Measurements from ENCODE around the gene HEYL. TPM values are rescaled to one million over a fixed set of nuclear protein-coding genes. Genes with fewer than 3 reads are reported as not detected.

The HEYL gene
- total and polyA plus RNA-seq, 7 donors: 0.92 to 14.7 (median 2.5) TPM

Other genes starting within 250 kb of the HEYL start
- 1 to 10 TPM in 2 of 4 donors, under 1 TPM in 2; 0.27 to 3.2 (median 0.99) TPM for gene BMP8A, start 148.0 kb downstream of the HEYL start, total RNA-seq
- gene BMP8A, start 148.0 kb downstream of the HEYL start, polyA plus RNA-seq: under 1 TPM in 2 of 3 donors, not detected in 1; 0.60 to 0.79 TPM
- gene PABPC4, start 62.9 kb downstream of the HEYL start, total RNA-seq: 100 to 1,000 TPM in 3 of 4 donors, 10 to 100 TPM in 1; 95.8 to 181 (median 127) TPM
- gene PABPC4, start 62.9 kb downstream of the HEYL start, polyA plus RNA-seq: 10 to 100 TPM; 37.9 to 76.7 (median 69.1) TPM
- not detected for gene NT5C1A, start 32.5 kb upstream of the HEYL start, total RNA-seq
- under 1 TPM in 1 of 3 donors, not detected in 2; 0.06 TPM for gene NT5C1A, start 32.5 kb upstream of the HEYL start, polyA plus RNA-seq
- 1 to 10 TPM in 2 of 4 donors, under 1 TPM in 2; 0.16 to 1.1 (median 0.95) TPM for gene HPCAL4, start 51.8 kb upstream of the HEYL start, total RNA-seq
- under 1 TPM in 1 of 3 donors, not detected in 2; 0.57 TPM for gene HPCAL4, start 51.8 kb upstream of the HEYL start, polyA plus RNA-seq
- 10 to 100 TPM; 43.5 to 56.4 (median 47.1) TPM for gene PPIE, start 99.2 kb upstream of the HEYL start, total RNA-seq
- 10 to 100 TPM; 43.2 to 48.1 (median 43.2) TPM for gene PPIE, start 99.2 kb upstream of the HEYL start, polyA plus RNA-seq
- gene OXCT2, start 131.7 kb upstream of the HEYL start, total RNA-seq: 1 to 10 TPM in 1 of 4 donors, under 1 TPM in 3; 0.55 to 2.0 (median 0.85) TPM
- gene OXCT2, start 131.7 kb upstream of the HEYL start, polyA plus RNA-seq: 1 to 10 TPM in 1 of 3 donors, not detected in 2; 1.5 TPM
- 1 to 10 TPM in 1 of 4 donors, under 1 TPM in 3; 0.16 to 2.1 (median 0.68) TPM for gene BMP8B, start 149.2 kb upstream of the HEYL start, total RNA-seq
- 1 to 10 TPM; 3.0 to 4.6 (median 3.0) TPM for gene BMP8B, start 149.2 kb upstream of the HEYL start, polyA plus RNA-seq
- gene TRIT1, start 243.9 kb upstream of the HEYL start, total RNA-seq: 10 to 100 TPM; 12.5 to 24.6 (median 18.4) TPM
- 10 to 100 TPM in 1 of 3 donors, 1 to 10 TPM in 2; 7.2 to 12.6 (median 7.2) TPM for gene TRIT1, start 243.9 kb upstream of the HEYL start, polyA plus RNA-seq

All from sigmoid colon (tissue), 7 donors.